Measurements from ENCODE around the gene DIAPH3. TPM values are rescaled to one million over a fixed set of nuclear protein-coding genes. Genes with fewer than 3 reads are reported as not detected.

The DIAPH3 gene
- polyA plus RNA-seq, 1 of the 3 experiments (the other 2 are of a cell fraction) = 5.4 TPM

DNA sequence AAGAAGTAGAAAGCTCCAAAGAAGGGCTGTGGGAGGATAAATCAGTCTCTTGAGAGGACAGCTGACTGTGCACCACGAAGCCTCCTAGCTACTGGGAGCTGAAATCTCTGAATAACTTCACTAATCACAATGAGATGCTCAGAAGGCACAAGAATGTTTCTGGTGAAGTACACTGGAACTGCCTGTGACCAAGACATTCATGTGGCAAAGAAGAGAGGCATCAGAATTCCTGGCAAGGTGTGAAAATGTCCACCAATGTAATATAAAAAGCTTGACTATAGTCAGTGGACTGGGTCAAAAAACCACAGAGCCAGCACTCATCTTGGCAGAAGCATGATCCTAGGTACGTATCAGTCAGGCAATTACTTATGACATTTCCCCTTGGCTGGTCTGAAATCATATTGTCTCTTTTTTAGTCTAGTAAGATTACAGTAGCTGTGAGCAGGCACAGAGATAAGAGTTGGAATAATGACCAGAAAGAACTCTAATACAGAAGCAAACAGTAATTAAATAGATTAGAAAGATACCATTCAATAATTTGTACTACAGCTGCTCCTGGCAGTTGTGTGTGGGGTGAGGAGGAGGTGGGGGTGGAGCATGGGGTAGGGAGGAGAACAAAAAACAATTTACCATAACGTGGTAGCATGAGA lies 434.7 kb downstream of the DIAPH3 start (continued):
- TF ChIP-seq PBX3 (IDR thresholded peaks at IDR 0.05) (no peak), GABPA (IDR thresholded peaks at IDR 0.05; ENCODE audit: low read depth) (no peak), RCOR1 (IDR thresholded peaks at IDR 0.05; ENCODE audit: low read length) (peak; percentile 95), TEAD4 (IDR thresholded peaks at IDR 0.05; ENCODE audit: borderline replicate concordance, insufficient read depth) (no peak), TAF1 (IDR thresholded peaks at IDR 0.05; ENCODE audit: borderline replicate concordance, low read depth, low read length) (no peak), ELF1 (IDR thresholded peaks at IDR 0.05) (no peak), EP300 (IDR thresholded peaks at IDR 0.05; ENCODE audit: borderline replicate concordance in 1 of 2, low read depth in 1 of 2, low read length in 1 of 2) (peak in 1 of 2 experiments; percentile 91; a peak in 2 of 4 replicates), POLR2AphosphoS5 (IDR thresholded peaks at IDR 0.05; ENCODE audit: low read depth, low read length) (peak; percentile 31; the same call in 1 of the 2 replicates), JUND (IDR thresholded peaks at IDR 0.05) (no peak), MXI1 (IDR thresholded peaks at IDR 0.05; ENCODE audit: low read depth, low read length) (peak; percentile 58; the same call in 1 of the 2 replicates), ZBTB33 (IDR thresholded peaks at IDR 0.05; ENCODE audit: borderline replicate concordance, low read depth) (no peak), TCF12 (IDR thresholded peaks at IDR 0.05) (peak; percentile 33), NRF1 (IDR thresholded peaks at IDR 0.05; ENCODE audit: low read depth, low read length) (no peak), GATA2 (CRISPR knock-in tag; IDR thresholded peaks at IDR 0.05) (peak; percentile 97), EZH2phosphoT487 (IDR thresholded peaks at IDR 0.05; ENCODE audit: borderline replicate concordance, low read depth) (no peak), MEF2A (IDR thresholded peaks at IDR 0.05; ENCODE audit: borderline replicate concordance, low read depth) (no peak), RFX5 (IDR thresholded peaks at IDR 0.05; ENCODE audit: low read length) (no peak)
- TF ChIP-seq, protein P1, sequence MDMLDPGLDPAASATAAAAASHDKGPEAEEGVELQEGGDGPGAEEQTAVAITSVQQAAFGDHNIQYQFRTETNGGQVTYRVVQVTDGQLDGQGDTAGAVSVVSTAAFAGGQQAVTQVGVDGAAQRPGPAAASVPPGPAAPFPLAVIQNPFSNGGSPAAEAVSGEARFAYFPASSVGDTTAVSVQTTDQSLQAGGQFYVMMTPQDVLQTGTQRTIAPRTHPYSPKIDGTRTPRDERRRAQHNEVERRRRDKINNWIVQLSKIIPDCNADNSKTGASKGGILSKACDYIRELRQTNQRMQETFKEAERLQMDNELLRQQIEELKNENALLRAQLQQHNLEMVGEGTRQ (IDR thresholded peaks at IDR 0.05; ENCODE audit: borderline replicate concordance, low read depth, low read length) = no peak
- TF ChIP-seq, protein P2, sequence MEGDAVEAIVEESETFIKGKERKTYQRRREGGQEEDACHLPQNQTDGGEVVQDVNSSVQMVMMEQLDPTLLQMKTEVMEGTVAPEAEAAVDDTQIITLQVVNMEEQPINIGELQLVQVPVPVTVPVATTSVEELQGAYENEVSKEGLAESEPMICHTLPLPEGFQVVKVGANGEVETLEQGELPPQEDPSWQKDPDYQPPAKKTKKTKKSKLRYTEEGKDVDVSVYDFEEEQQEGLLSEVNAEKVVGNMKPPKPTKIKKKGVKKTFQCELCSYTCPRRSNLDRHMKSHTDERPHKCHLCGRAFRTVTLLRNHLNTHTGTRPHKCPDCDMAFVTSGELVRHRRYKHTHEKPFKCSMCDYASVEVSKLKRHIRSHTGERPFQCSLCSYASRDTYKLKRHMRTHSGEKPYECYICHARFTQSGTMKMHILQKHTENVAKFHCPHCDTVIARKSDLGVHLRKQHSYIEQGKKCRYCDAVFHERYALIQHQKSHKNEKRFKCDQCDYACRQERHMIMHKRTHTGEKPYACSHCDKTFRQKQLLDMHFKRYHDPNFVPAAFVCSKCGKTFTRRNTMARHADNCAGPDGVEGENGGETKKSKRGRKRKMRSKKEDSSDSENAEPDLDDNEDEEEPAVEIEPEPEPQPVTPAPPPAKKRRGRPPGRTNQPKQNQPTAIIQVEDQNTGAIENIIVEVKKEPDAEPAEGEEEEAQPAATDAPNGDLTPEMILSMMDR (IDR thresholded peaks at IDR 0.05) = no peak
- TF ChIP-seq, protein P3, sequence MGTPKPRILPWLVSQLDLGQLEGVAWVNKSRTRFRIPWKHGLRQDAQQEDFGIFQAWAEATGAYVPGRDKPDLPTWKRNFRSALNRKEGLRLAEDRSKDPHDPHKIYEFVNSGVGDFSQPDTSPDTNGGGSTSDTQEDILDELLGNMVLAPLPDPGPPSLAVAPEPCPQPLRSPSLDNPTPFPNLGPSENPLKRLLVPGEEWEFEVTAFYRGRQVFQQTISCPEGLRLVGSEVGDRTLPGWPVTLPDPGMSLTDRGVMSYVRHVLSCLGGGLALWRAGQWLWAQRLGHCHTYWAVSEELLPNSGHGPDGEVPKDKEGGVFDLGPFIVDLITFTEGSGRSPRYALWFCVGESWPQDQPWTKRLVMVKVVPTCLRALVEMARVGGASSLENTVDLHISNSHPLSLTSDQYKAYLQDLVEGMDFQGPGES (IDR thresholded peaks at IDR 0.05; ENCODE audit: low read depth, low read length) = no peak

Data from SK-N-SH (cell line).